ENCODE measurements around the gene PRKN.

The PRKN gene

GRCh38 chr6:161745594-161746141 is 981.9 kb downstream of the PRKN start:
- no peaks in the 10 kb centered on the region for H3K27me3 ChIP-seq (ENCODE audit: control insufficient read depth in 1 of 2, insufficient read depth in 2 of 2, low read length in 2 of 2)
- no peak overlapping the region for H3K9ac ChIP-seq (ENCODE audit: low read length)
- H3K4me3 ChIP-seq (ENCODE audit: low read depth in 1 of 2, low read length in 2 of 2), result no peak overlapping the region
- no peak overlapping the region for H3K27ac ChIP-seq (ENCODE audit: low read depth, low read length)
- no peaks in the 10 kb centered on the region for H3K36me3 ChIP-seq (ENCODE audit: insufficient read depth, low read length)
- H3K4me1 ChIP-seq (ENCODE audit: insufficient read depth, low read length), result no peaks in the 10 kb centered on the region
- no peaks in the 10 kb centered on the region for H3K9me3 ChIP-seq (ENCODE audit: low read length)

GRCh38 chr6:161745128-161745527 is 982.4 kb downstream of the PRKN start:
- no peak overlapping the region for H3K27ac ChIP-seq (ENCODE audit: low read depth, low read length)
- no peaks in the 10 kb centered on the region for H3K4me1 ChIP-seq (ENCODE audit: insufficient read depth, low read length)
- H3K27me3 ChIP-seq (ENCODE audit: control insufficient read depth in 1 of 2, insufficient read depth in 2 of 2, low read length in 2 of 2), result no peaks in the 10 kb centered on the region
- H3K9me3 ChIP-seq (ENCODE audit: low read length), result no peaks in the 10 kb centered on the region
- H3K36me3 ChIP-seq (ENCODE audit: insufficient read depth, low read length), result no peaks in the 10 kb centered on the region
- no peak overlapping the region for H3K4me3 ChIP-seq (ENCODE audit: low read depth in 1 of 2, low read length in 2 of 2)
- H3K9ac ChIP-seq (ENCODE audit: low read length), result no peak overlapping the region

- H3K27ac ChIP-seq (ENCODE audit: low read depth, low read length), result no peak overlapping the region
- no peaks in the 10 kb centered on the region for H3K27me3 ChIP-seq (ENCODE audit: control insufficient read depth in 1 of 2, insufficient read depth in 2 of 2, low read length in 2 of 2)
- no peak overlapping the region for H3K9ac ChIP-seq (ENCODE audit: low read length)
- H3K9me3 ChIP-seq (ENCODE audit: low read length), result no peaks in the 10 kb centered on the region
- no peaks in the 10 kb centered on the region for H3K36me3 ChIP-seq (ENCODE audit: insufficient read depth, low read length)
- no peak overlapping the region for H3K4me3 ChIP-seq (ENCODE audit: low read depth in 1 of 2, low read length in 2 of 2)
- no peaks in the 10 kb centered on the region for H3K4me1 ChIP-seq (ENCODE audit: insufficient read depth, low read length)
Measured at GRCh38 chr6:161744211-161745067, 983.1 kb downstream of the PRKN start.

- H3K27ac ChIP-seq (ENCODE audit: low read depth, low read length), result no peak overlapping the region
Measured at GRCh38 chr6:161743509-161744178, 983.9 kb downstream of the PRKN start.

GRCh38 chr6:161740486-161740885 is 987.1 kb downstream of the PRKN start:
- no peaks in the 10 kb centered on the region for H3K27me3 ChIP-seq (ENCODE audit: control insufficient read depth in 1 of 2, insufficient read depth in 2 of 2, low read length in 2 of 2)
- H3K9ac ChIP-seq (ENCODE audit: low read length), result no peak overlapping the region
- no peak overlapping the region for H3K4me3 ChIP-seq (ENCODE audit: low read depth in 1 of 2, low read length in 2 of 2)
- no peaks in the 10 kb centered on the region for H3K4me1 ChIP-seq (ENCODE audit: insufficient read depth, low read length)
- no peaks in the 10 kb centered on the region for H3K36me3 ChIP-seq (ENCODE audit: insufficient read depth, low read length)
- no peaks in the 10 kb centered on the region for H3K9me3 ChIP-seq (ENCODE audit: low read length)
- H3K27ac ChIP-seq (ENCODE audit: low read depth, low read length), result no peak overlapping the region

More at GRCh38 chr6:161743509-161744178, 983.9 kb downstream of the PRKN start:
- no peak overlapping the region for H3K4me3 ChIP-seq (ENCODE audit: low read depth in 1 of 2, low read length in 2 of 2)
- no peaks in the 10 kb centered on the region for H3K36me3 ChIP-seq (ENCODE audit: insufficient read depth, low read length)
- no peak overlapping the region for H3K9ac ChIP-seq (ENCODE audit: low read length)
- H3K9me3 ChIP-seq (ENCODE audit: low read length), result no peaks in the 10 kb centered on the region
- no peaks in the 10 kb centered on the region for H3K27me3 ChIP-seq (ENCODE audit: control insufficient read depth in 1 of 2, insufficient read depth in 2 of 2, low read length in 2 of 2)
- no peaks in the 10 kb centered on the region for H3K4me1 ChIP-seq (ENCODE audit: insufficient read depth, low read length)

GRCh38 chr6:161736781-161737292 is 990.7 kb downstream of the PRKN start:
- H3K27me3 ChIP-seq (ENCODE audit: control insufficient read depth in 1 of 2, insufficient read depth in 2 of 2, low read length in 2 of 2), result no peaks in the 10 kb centered on the region

GRCh38 chr6:161736326-161736725 is 991.2 kb downstream of the PRKN start:
- Histone ChIP-seq H3K27ac (ENCODE audit: low read depth, low read length) (no peak overlapping the region), H3K36me3 (ENCODE audit: insufficient read depth, low read length) (no peaks in the 10 kb centered on the region), H3K4me1 (ENCODE audit: insufficient read depth, low read length) (no peaks in the 10 kb centered on the region), H3K27me3 (ENCODE audit: control insufficient read depth in 1 of 2, insufficient read depth in 2 of 2, low read length in 2 of 2) (no peaks in the 10 kb centered on the region), H3K4me3 (ENCODE audit: low read depth in 1 of 2, low read length in 2 of 2) (no peak overlapping the region), H3K9ac (ENCODE audit: low read length) (no peak overlapping the region), H3K9me3 (ENCODE audit: low read length) (no peaks in the 10 kb centered on the region)

More at GRCh38 chr6:161736781-161737292, 990.7 kb downstream of the PRKN start:
- Histone ChIP-seq H3K36me3 (ENCODE audit: insufficient read depth, low read length) (no peaks in the 10 kb centered on the region), H3K9me3 (ENCODE audit: low read length) (no peaks in the 10 kb centered on the region), H3K4me1 (ENCODE audit: insufficient read depth, low read length) (no peaks in the 10 kb centered on the region), H3K4me3 (ENCODE audit: low read depth in 1 of 2, low read length in 2 of 2) (no peak overlapping the region), H3K27ac (ENCODE audit: low read depth, low read length) (no peak overlapping the region), H3K9ac (ENCODE audit: low read length) (no peak overlapping the region)

GRCh38 chr6:161732594-161732993 is 995.0 kb downstream of the PRKN start:
- no peaks in the 10 kb centered on the region for H3K27me3 ChIP-seq (ENCODE audit: control insufficient read depth in 1 of 2, insufficient read depth in 2 of 2, low read length in 2 of 2)
- no peak overlapping the region for H3K27ac ChIP-seq (ENCODE audit: low read depth, low read length)
- H3K9me3 ChIP-seq (ENCODE audit: low read length), result no peaks in the 10 kb centered on the region
- no peak overlapping the region for H3K9ac ChIP-seq (ENCODE audit: low read length)
- no peak overlapping the region for H3K4me3 ChIP-seq (ENCODE audit: low read depth in 1 of 2, low read length in 2 of 2)
- H3K36me3 ChIP-seq (ENCODE audit: insufficient read depth, low read length), result no peaks in the 10 kb centered on the region
- H3K4me1 ChIP-seq (ENCODE audit: insufficient read depth, low read length), result no peaks in the 10 kb centered on the region

GRCh38 chr6:161727083-161727833 is 1000.3 kb downstream of the PRKN start:
- no peaks in the 10 kb centered on the region for H3K9me3 ChIP-seq (ENCODE audit: low read length)
- no peak overlapping the region for H3K4me3 ChIP-seq (ENCODE audit: low read depth in 1 of 2, low read length in 2 of 2)
- H3K4me1 ChIP-seq (ENCODE audit: insufficient read depth, low read length), result no peaks in the 10 kb centered on the region
- H3K36me3 ChIP-seq (ENCODE audit: insufficient read depth, low read length), result no peaks in the 10 kb centered on the region
- H3K27me3 ChIP-seq (ENCODE audit: control insufficient read depth in 1 of 2, insufficient read depth in 2 of 2, low read length in 2 of 2), result no peaks in the 10 kb centered on the region
- no peak overlapping the region for H3K9ac ChIP-seq (ENCODE audit: low read length)
- no peak overlapping the region for H3K27ac ChIP-seq (ENCODE audit: low read depth, low read length)

- no peak overlapping the region for H3K4me3 ChIP-seq (ENCODE audit: low read depth in 1 of 2, low read length in 2 of 2)
- H3K27ac ChIP-seq (ENCODE audit: low read depth, low read length), result no peak overlapping the region
- H3K4me1 ChIP-seq (ENCODE audit: insufficient read depth, low read length), result no peaks in the 10 kb centered on the region
- H3K9ac ChIP-seq (ENCODE audit: low read length), result no peak overlapping the region
- H3K9me3 ChIP-seq (ENCODE audit: low read length), result no peaks in the 10 kb centered on the region
- H3K27me3 ChIP-seq (ENCODE audit: control insufficient read depth in 1 of 2, insufficient read depth in 2 of 2, low read length in 2 of 2), result no peaks in the 10 kb centered on the region
- H3K36me3 ChIP-seq (ENCODE audit: insufficient read depth, low read length), result no peaks in the 10 kb centered on the region
Measured at GRCh38 chr6:161722394-161722793, 1005.2 kb downstream of the PRKN start.

- no peak overlapping the region for H3K27ac ChIP-seq (ENCODE audit: low read depth, low read length)
- no peaks in the 10 kb centered on the region for H3K9me3 ChIP-seq (ENCODE audit: low read length)
- H3K4me1 ChIP-seq (ENCODE audit: insufficient read depth, low read length), result no peaks in the 10 kb centered on the region
- no peak overlapping the region for H3K9ac ChIP-seq (ENCODE audit: low read length)
- no peaks in the 10 kb centered on the region for H3K27me3 ChIP-seq (ENCODE audit: control insufficient read depth in 1 of 2, insufficient read depth in 2 of 2, low read length in 2 of 2)
- H3K4me3 ChIP-seq (ENCODE audit: low read depth in 1 of 2, low read length in 2 of 2), result no peak overlapping the region
- H3K36me3 ChIP-seq (ENCODE audit: insufficient read depth, low read length), result no peaks in the 10 kb centered on the region
Measured at GRCh38 chr6:161721511-161721910, 1006.1 kb downstream of the PRKN start.
